ENCODE results near the gene SRSF4.

GRCh38 chr1:29114654-29115053 lies 67.0 kb downstream of the SRSF4 start:
- TF ChIP-seq CTCF (IDR thresholded peaks at IDR 0.05): no peak
- no peak for TF ChIP-seq EP300 (IDR thresholded peaks at IDR 0.05)
- TF ChIP-seq POLR2AphosphoS5 (IDR thresholded peaks at IDR 0.05): no peak

All from upper lobe of left lung (tissue), 4 donors.